Aorta (tissue), 5 donors: ENCODE measurements around the gene STIM2. TPM values are rescaled to one million over a fixed set of nuclear protein-coding genes. Genes with fewer than 3 reads are reported as not detected.
"Not testable (repeated sequence)": the region's sequence is repeated elsewhere in the genome, so short reads cannot be mapped to it uniquely, and the experiment has no call there.

Experiments used
- ATAC-seq: fragments of 200-7000 bp; cut with Tn5 transposase; one replicate; pipeline ENCODE4 v1.9.1; 2022; ENCODE audit warnings: moderate library complexity; ENCODE audit not compliant: low FRiP score
- DNase-seq, 2 donors: peaks; one replicate each; pipeline ENCODE4 v3.0.0-alpha.2; 2020
- H3K27ac ChIP-seq, 2 donors: one replicate each; pipeline ENCODE4 v1.5.1; 2013; ENCODE audit warnings: low read length in 2 of 2, mild to moderate bottlenecking in 2 of 2, moderate library complexity in 2 of 2, control low read depth in 1 of 2, inconsistent platforms in 1 of 2, low read depth in 1 of 2
- H3K27me3 ChIP-seq, 2 donors: one replicate each; pipeline ENCODE4 v1.6.1; 2013; ENCODE audit warnings: control low read depth in 1 of 2, low read length in 1 of 2, mild to moderate bottlenecking in 1 of 2, moderate library complexity in 1 of 2; ENCODE audit not compliant: insufficient read depth in 2 of 2, control insufficient read depth in 1 of 2
- H3K36me3 ChIP-seq, 2 donors: one replicate each; pipeline ENCODE4 v1.6.1; 2013; ENCODE audit warnings: control low read depth in 1 of 2, low read length in 1 of 2, mild to moderate bottlenecking in 1 of 2; ENCODE audit not compliant: insufficient read depth in 2 of 2, control insufficient read depth in 1 of 2
- H3K4me1 ChIP-seq, 2 donors: one replicate each; pipeline ENCODE4 v1.6.1; 2013; ENCODE audit warnings: low read length in 2 of 2, control low read depth in 1 of 2, mild to moderate bottlenecking in 1 of 2, moderate library complexity in 1 of 2; ENCODE audit not compliant: insufficient read depth in 2 of 2, control insufficient read depth in 1 of 2
- H3K4me3 ChIP-seq, 2 donors: one replicate each; pipeline ENCODE4 v1.5.1; 2013; ENCODE audit warnings: low read length in 2 of 2, control low read depth in 1 of 2, mild to moderate bottlenecking in 1 of 2
- H3K9me3 ChIP-seq: one replicate; pipeline ENCODE4 v1.6.1; 2013; ENCODE audit warnings: mild to moderate bottlenecking, low read length; ENCODE audit not compliant: control insufficient read depth
- WGBS, 2 donors: extraction: QIAGEN DNeasy Blood & Tissue Kit; methylation state at CpG; one replicate each; pipeline ENCODE4 v1.1.7; 2013; 5-methylcytosine and 5-hydroxymethylcytosine counted together
- intact Hi-C, 2 donors: fragments of 100-400 bp; cut with DNase I; formaldehyde crosslinking; loops; one replicate each; pipeline versions ENCODE4 v1.14.2 to v1.15.0; 2022
- polyA plus RNA-seq, 2 donors: library from polyadenylated mRNA; stranded (reverse); fragments of 200-250 nt; gene quantifications; one replicate each; pipeline ENCODE4 v1.2.3, GENCODE V29; 2013
- total RNA-seq, 2 donors: library from RNA; stranded (reverse); fragmentation: NEBNext Ultra II Directional; extraction: Animal tissue kit (Norgen Biotek cat#: 25700); gene quantifications; one replicate each; pipeline ENCODE4 v1.2.1, GENCODE V29; 2021
- donor health status: healthy with polysubstance abuse.
- donor health status: Bipolar disorder and iron deficiency.
- donor health status: DM: no; HTN: no; CAD: no.
- donor health status: DM: no; HTN: no; CAD: no.
- donor health status: DM: yes; HTN: yes; CAD: no.

Gene STIM2
- total and polyA plus RNA-seq, 4 donors: 5.0 to 31.2 (median 12.7) TPM

- Histone ChIP-seq H3K27me3 (no peaks in the 10 kb centered on the region), H3K9me3 (no peaks in the 10 kb centered on the region), H3K4me3 (no peak overlapping the region), H3K4me1 (no peaks in the 10 kb centered on the region), H3K36me3 (no peaks in the 10 kb centered on the region), H3K27ac (no peak overlapping the region)
- DNase-seq (no peak), ATAC-seq (no peak)
- intact Hi-C loops: no loop called here
- 90 to 91% methylated on average over 3 of the region's 3 CpGs for WGBS, 2 donors
These were observed 32.0 kb downstream of the STIM2 start for GRCh38 chr4:26892480-26893150.

DNA sequence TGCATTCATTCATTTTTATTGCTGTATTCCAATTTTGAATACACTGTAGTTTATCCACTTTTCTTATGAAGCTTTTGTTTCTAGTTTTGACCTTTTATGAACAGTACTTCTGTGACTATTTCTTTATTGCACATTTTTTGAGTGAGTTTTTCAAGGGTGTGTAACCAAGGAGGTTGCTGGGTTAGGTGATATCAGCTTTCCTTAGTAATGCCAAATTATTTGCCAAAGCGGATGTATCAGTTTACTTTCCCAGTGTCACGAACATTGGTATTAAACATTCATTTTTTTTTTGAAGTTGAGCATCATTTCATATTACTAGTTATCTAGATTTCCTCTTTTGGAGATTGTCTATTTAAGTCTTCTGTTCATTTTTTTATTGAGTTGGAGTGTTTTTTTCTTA, 32.9 kb downstream of the STIM2 start:
- intact Hi-C loops: no loop called here
- Histone ChIP-seq H3K36me3 (no peaks in the 10 kb centered on the region), H3K4me3 (no peak overlapping the region), H3K4me1 (no peaks in the 10 kb centered on the region), H3K27me3 (no peaks in the 10 kb centered on the region), H3K9me3 (no peaks in the 10 kb centered on the region), H3K27ac (no peak overlapping the region)
- ATAC-seq (no peak), DNase-seq (no peak)
- WGBS, 2 donors: 83 to 88% methylated on average over 2 of the region's 2 CpGs

DNA sequence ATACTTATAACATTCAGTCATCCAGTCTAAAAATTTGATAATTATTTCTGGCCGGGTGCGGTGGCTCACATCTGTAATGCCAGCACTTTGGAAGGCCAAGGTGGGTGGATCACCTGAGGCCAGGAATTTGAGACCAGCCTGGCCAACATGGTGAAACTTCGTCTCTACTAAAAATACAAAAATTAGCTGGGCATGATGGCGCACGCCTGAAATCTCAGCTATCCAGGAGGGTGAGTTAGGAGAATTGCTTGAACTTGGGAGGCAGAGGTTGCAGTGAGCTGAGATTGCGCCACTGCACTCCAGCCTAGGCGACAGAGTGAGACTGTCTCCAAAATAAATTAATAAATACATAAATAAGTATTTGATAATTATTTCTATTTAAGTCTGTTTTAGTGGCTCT, 34.2 kb downstream of the STIM2 start:
- H3K36me3 ChIP-seq, H3K9me3 ChIP-seq, H3K4me1 ChIP-seq, ATAC-seq, DNase-seq, intact Hi-C loops, H3K27me3 ChIP-seq, H3K4me3 ChIP-seq, H3K27ac ChIP-seq: not testable (repeated sequence)
- 95 to 97% methylated on average over 7 of the region's 7 CpGs for WGBS, 2 donors

GRCh38 chr4:26896636-26897035, 36.0 kb downstream of the STIM2 start:
- DNase-seq (no peak), ATAC-seq (no peak)
- no peaks in the 10 kb centered on the region for H3K36me3 ChIP-seq
- no peak overlapping the region for H3K27ac ChIP-seq
- 61 to 82% methylated on average over 2 of the region's 2 CpGs for WGBS, 2 donors
- H3K27me3 ChIP-seq: no peaks in the 10 kb centered on the region
- no peaks in the 10 kb centered on the region for H3K4me1 ChIP-seq
- H3K4me3 ChIP-seq: no peak overlapping the region
- no peaks in the 10 kb centered on the region for H3K9me3 ChIP-seq
- intact Hi-C loops: no loop called here

GRCh38 chr4:26899991-26900390, 39.4 kb downstream of the STIM2 start:
- Histone ChIP-seq H3K4me3 (no peak overlapping the region), H3K27ac (no peak overlapping the region), H3K4me1 (no peaks in the 10 kb centered on the region), H3K9me3 (no peaks in the 10 kb centered on the region), H3K36me3 (no peaks in the 10 kb centered on the region), H3K27me3 (no peaks in the 10 kb centered on the region)
- no peak for ATAC-seq
- intact Hi-C loops: no loop called here
- WGBS, 2 donors: 91 to 94% methylated on average over 3 of the region's 3 CpGs
- no peak for DNase-seq

GRCh38 chr4:26900765-26901164, 40.1 kb downstream of the STIM2 start:
- intact Hi-C loops: no loop called here
- Histone ChIP-seq H3K4me3 (no peak overlapping the region), H3K27ac (no peak overlapping the region), H3K27me3 (no peaks in the 10 kb centered on the region), H3K4me1 (no peaks in the 10 kb centered on the region), H3K9me3 (no peaks in the 10 kb centered on the region), H3K36me3 (no peaks in the 10 kb centered on the region)
- DNase-seq (no peak), ATAC-seq (no peak)
- 95 to 96% methylated on average over 2 of the region's 2 CpGs for WGBS, 2 donors

DNA sequence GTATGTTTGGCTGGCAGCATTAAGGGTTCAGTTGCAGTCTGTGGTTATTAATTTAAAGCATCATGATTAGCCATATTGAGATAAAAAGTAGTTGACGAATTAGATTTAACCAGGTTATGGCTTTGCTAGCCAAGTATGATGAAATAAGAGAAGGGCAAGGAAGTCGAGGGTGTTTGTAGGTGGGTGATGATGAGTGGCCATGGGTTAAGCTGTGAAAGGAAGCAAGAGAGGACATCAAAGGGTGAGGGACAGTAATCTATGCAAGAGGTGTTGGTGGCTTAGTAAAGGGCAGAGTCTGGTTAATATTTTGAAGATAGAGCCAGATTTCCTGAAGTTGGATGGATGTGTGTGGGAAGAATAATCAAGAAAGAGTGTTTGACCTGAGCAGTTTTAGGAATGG, 44.5 kb downstream of the STIM2 start:
- DNase-seq: no peak
- 82% methylated on average over 2 of the region's 2 CpGs for WGBS, 2 donors
- no peak for ATAC-seq
- H3K36me3 ChIP-seq: no peaks in the 10 kb centered on the region
- intact Hi-C loops: no loop called here
- H3K4me3 ChIP-seq: no peak overlapping the region
- H3K27me3 ChIP-seq: no peaks in the 10 kb centered on the region
- H3K4me1 ChIP-seq: peaks cover 1 to 5% of the 10 kb centered on the region in 2 donors
- H3K27ac ChIP-seq: no peak overlapping the region
- H3K9me3 ChIP-seq: no peaks in the 10 kb centered on the region

- H3K36me3 ChIP-seq: no peaks in the 10 kb centered on the region
- no peak overlapping the region for H3K27ac ChIP-seq
- ATAC-seq (no peak), DNase-seq (no peak)
- intact Hi-C loops: no loop called here
- H3K4me1 ChIP-seq: peaks cover 1 to 5% of the 10 kb centered on the region in 2 donors
- no peak overlapping the region for H3K4me3 ChIP-seq
- 80 to 81% methylated on average over 7 of the region's 7 CpGs for WGBS, 2 donors
- no peaks in the 10 kb centered on the region for H3K9me3 ChIP-seq
- H3K27me3 ChIP-seq: no peaks in the 10 kb centered on the region
These were observed 47.3 kb downstream of the STIM2 start for GRCh38 chr4:26907731-26908599.

GRCh38 chr4:26909369-26909768, 48.7 kb downstream of the STIM2 start:
- WGBS, 2 donors: 39 to 47% methylated on average over 5 of the region's 5 CpGs
- Histone ChIP-seq H3K27me3 (no peaks in the 10 kb centered on the region), H3K27ac (no peak overlapping the region), H3K4me3 (no peak overlapping the region), H3K4me1 (peaks cover 1 to 5% of the 10 kb centered on the region in 2 donors), H3K36me3 (no peaks in the 10 kb centered on the region), H3K9me3 (no peaks in the 10 kb centered on the region)
- DNase-seq: no peak
- no peak for ATAC-seq
- intact Hi-C loops: no loop called here
